Measurements from ENCODE around the gene WDR35.

Gene WDR35

GRCh38 chr2:19990416-19990728 is 467 bp upstream of the WDR35 start:
- Mint-ChIP-seq H3K27me3 (ENCODE audit: low read depth) (peaks cover 12% of the 10 kb centered on the region), H3K4me1 (peaks cover 22% of the 10 kb centered on the region), H3K4me3 (peak overlapping the region; percentile 95 to 98 (median 97)), H3K36me3 (ENCODE audit: low read depth) (peaks cover 13% of the 10 kb centered on the region), H3K27ac (no peak overlapping the region), H3K9me3 (no peaks in the 10 kb centered on the region)
- no peak for TF ChIP-seq CTCF (IDR thresholded peaks at IDR 0.05; ENCODE audit: unreplicated experiment in 3 of 3)

GRCh38 chr2:19989342-19989666 is 601 bp downstream of the WDR35 start:
- Mint-ChIP-seq H3K27me3 (ENCODE audit: low read depth) (peaks cover 12% of the 10 kb centered on the region), H3K36me3 (ENCODE audit: low read depth) (peaks cover 13% of the 10 kb centered on the region)
- TF ChIP-seq CTCF (IDR thresholded peaks at IDR 0.05; ENCODE audit: unreplicated experiment in 3 of 3): no peak

GRCh38 chr2:19988600-19988999 is 1.3 kb downstream of the WDR35 start:
- H3K36me3 Mint-ChIP-seq (ENCODE audit: low read depth): peaks cover 13% of the 10 kb centered on the region

More at GRCh38 chr2:19989342-19989666, 601 bp downstream of the WDR35 start:
- Mint-ChIP-seq H3K27ac (peak overlapping the region; percentile 53 to 84 (median 77)), H3K4me1 (peaks cover 22% of the 10 kb centered on the region), H3K4me3 (peak overlapping the region; percentile 95 to 98 (median 97)), H3K9me3 (no peaks in the 10 kb centered on the region)

GRCh38 chr2:19987936-19988335 is 2.0 kb downstream of the WDR35 start:
- Mint-ChIP-seq H3K27me3 (ENCODE audit: low read depth) (peaks cover 12% of the 10 kb centered on the region), H3K27ac (no peak overlapping the region), H3K4me1 (peaks cover 22% of the 10 kb centered on the region), H3K4me3 (peak overlapping the region; percentile 95 to 98 (median 97)), H3K36me3 (ENCODE audit: low read depth) (peaks cover 13% of the 10 kb centered on the region), H3K9me3 (no peaks in the 10 kb centered on the region)
- no peak for TF ChIP-seq CTCF (IDR thresholded peaks at IDR 0.05; ENCODE audit: unreplicated experiment in 3 of 3)

More at GRCh38 chr2:19988600-19988999, 1.3 kb downstream of the WDR35 start:
- H3K4me1 Mint-ChIP-seq: peaks cover 22% of the 10 kb centered on the region
- TF ChIP-seq CTCF (IDR thresholded peaks at IDR 0.05; ENCODE audit: unreplicated experiment in 3 of 3): no peak
- H3K27me3 Mint-ChIP-seq (ENCODE audit: low read depth): peaks cover 12% of the 10 kb centered on the region
- peak overlapping the region in 1 of 3 experiments; percentile 77 for H3K27ac Mint-ChIP-seq
- peak overlapping the region; percentile 95 to 98 (median 97) for H3K4me3 Mint-ChIP-seq
- H3K9me3 Mint-ChIP-seq: no peaks in the 10 kb centered on the region

- Mint-ChIP-seq H3K27ac (no peak overlapping the region), H3K27me3 (ENCODE audit: low read depth) (no peaks in the 10 kb centered on the region), H3K9me3 (no peaks in the 10 kb centered on the region), H3K4me3 (no peak overlapping the region), H3K4me1 (no peaks in the 10 kb centered on the region), H3K36me3 (ENCODE audit: low read depth) (peaks cover 34% of the 10 kb centered on the region)
- TF ChIP-seq CTCF (IDR thresholded peaks at IDR 0.05; ENCODE audit: unreplicated experiment in 3 of 3): no peak
Measured at GRCh38 chr2:19982268-19982667, 7.6 kb downstream of the WDR35 start.

GRCh38 chr2:19979932-19980331 is 10.0 kb downstream of the WDR35 start:
- H3K9me3 Mint-ChIP-seq: no peaks in the 10 kb centered on the region
- no peak overlapping the region for H3K27ac Mint-ChIP-seq
- no peaks in the 10 kb centered on the region for H3K27me3 Mint-ChIP-seq (ENCODE audit: low read depth)
- H3K4me1 Mint-ChIP-seq: no peaks in the 10 kb centered on the region
- H3K36me3 Mint-ChIP-seq (ENCODE audit: low read depth): peaks cover 24% of the 10 kb centered on the region
- no peak for TF ChIP-seq CTCF (IDR thresholded peaks at IDR 0.05; ENCODE audit: unreplicated experiment in 3 of 3)
- H3K4me3 Mint-ChIP-seq: no peak overlapping the region

Measured in nephron (organoid).